Epithelial cell of alveolus of lung (primary cell): ENCODE data around the gene PLA2G6. TPM values are rescaled to one million over a fixed set of nuclear protein-coding genes. Genes with fewer than 3 reads are reported as not detected.

Source experiments
- total RNA-seq: library from RNA; depleted of rRNA; stranded (reverse); fragments of >200 nt; gene quantifications from 2 replicates; pipeline ENCODE4 v1.2.1, GENCODE V29; 2015

The PLA2G6 gene, protein sequence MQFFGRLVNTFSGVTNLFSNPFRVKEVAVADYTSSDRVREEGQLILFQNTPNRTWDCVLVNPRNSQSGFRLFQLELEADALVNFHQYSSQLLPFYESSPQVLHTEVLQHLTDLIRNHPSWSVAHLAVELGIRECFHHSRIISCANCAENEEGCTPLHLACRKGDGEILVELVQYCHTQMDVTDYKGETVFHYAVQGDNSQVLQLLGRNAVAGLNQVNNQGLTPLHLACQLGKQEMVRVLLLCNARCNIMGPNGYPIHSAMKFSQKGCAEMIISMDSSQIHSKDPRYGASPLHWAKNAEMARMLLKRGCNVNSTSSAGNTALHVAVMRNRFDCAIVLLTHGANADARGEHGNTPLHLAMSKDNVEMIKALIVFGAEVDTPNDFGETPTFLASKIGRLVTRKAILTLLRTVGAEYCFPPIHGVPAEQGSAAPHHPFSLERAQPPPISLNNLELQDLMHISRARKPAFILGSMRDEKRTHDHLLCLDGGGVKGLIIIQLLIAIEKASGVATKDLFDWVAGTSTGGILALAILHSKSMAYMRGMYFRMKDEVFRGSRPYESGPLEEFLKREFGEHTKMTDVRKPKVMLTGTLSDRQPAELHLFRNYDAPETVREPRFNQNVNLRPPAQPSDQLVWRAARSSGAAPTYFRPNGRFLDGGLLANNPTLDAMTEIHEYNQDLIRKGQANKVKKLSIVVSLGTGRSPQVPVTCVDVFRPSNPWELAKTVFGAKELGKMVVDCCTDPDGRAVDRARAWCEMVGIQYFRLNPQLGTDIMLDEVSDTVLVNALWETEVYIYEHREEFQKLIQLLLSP
- total RNA-seq = 3.5 and 25.9 TPM in 2 replicates

DNA sequence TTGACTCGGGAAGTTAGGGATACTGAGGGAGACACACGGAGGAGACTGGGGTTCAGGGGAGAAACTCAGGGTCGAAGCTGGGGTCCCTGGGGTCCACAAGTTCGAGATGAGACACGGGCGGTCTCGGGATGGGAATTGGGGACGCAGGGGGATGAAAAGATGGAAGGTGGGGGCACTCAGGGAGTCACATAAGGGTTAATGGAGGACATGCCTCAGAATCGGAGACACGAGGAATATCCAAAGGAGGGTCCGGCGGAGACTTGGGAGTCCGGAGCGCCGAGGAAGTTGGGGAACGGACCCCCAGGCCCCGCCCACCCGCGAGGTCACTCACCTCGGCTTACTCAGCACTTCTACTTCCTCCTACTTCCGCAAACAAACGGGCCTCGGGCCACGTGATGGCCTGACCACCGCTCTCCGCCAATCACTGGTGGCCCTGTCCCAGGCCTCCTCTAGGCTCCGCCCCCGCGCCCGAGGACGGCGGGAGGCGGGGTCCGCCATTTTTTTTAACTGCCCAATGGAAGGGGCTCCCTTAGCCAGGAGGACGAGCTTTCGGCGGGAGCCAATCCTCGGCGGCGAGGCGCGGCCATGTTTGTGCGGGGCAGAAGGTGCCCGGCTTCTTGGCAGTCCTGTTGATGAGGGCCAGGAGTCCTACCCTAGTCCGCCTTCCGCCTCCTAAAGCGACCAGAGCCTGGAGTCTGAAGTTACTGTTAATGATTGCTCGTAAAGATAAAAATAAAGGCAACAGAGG, at the start of gene PLA2G6:
Gene PLA2G6, minus strand, starts transcription at position 378 of the 748 bp plus-strand sequence. CDS start 12,404 bp downstream, outside the sequence.

DNA sequence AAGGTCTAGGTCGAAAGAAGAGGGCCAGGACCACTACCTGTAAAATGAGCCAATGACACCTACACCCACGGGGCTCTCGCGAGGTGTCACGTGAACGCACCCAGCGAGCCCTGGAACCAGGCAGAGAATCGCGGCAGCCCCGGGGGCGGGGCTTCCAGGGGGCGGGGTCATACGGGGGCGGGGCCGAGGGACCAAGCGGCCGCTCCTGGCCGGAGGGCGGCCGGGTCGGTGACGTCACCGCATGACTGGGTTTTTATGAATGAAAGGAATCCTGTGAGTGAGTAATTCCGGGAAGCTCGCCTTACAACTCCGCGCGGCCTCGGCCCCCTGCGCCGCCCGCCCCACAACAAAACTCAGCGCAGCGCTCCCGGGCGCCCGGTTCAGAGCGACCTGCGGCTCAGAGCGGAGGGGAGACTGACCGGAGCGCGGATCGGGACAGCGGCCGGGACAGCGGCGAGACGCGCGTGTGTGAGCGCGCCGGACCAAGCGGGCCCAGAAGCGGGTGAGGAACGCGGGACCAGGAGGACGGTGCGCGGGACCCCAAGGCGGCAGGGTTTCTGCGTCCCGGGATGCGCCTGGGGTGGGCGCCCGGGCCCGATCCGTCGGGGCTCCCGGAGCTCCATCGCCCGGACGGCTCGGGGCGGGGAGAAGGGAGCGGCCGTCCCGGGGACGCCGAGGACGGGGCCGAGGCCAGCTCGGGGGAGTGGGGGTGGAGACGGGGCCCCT, 20.2 kb upstream of the PLA2G6 start, which contains the start of gene MAFF:
Gene MAFF, plus strand, starts transcription at position 284 of the 726 bp plus-strand sequence. CDS start 11,860 bp downstream, outside the sequence.

DNA sequence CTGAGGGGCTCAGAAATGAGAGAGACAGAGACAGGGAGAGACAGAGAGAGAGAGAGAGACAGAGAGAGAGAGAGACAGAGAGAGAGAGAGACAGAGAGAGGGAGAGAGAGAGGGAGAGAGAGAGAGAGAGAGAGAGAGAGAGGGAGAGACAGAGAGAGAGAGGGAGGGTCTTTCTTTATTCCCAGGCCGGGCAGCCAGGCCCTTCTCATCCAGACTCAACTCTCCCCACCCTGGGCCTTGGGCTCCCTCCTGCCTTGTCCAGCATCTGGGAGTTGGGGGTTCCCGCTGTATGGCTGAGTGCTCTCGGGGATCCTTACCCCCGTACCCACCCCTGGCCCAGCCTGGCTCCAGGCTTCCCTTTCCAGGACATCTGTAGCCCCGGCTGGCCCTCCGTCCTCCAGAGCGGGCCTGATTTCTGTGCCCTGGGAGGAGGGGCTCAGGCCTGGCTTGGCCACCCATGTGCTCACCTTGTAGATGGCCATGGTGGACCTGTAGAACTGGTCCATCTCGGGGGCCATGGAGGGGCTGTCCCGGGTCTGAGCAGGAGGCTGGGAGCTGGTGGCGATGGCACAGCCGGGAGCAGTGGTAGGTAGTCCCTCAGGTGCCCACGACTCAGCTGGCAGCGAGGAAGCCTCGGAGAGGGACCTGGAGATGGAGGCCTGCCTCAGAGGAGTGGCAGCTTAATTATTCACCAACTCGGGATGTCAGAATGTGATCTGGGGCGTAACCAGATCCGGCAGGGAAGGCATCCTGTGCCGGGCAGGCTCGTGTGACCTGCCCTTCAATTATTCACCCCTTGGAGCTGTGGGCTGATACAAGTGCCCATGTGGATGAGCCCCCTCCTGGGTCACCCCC, 71.4 kb downstream of the PLA2G6 start, which contains the start of gene BAIAP2L2:
Gene BAIAP2L2, minus strand, starts transcription at position 677 of the 855 bp plus-strand sequence. Its CDS starts 159 bp downstream, at position 518.

DNA sequence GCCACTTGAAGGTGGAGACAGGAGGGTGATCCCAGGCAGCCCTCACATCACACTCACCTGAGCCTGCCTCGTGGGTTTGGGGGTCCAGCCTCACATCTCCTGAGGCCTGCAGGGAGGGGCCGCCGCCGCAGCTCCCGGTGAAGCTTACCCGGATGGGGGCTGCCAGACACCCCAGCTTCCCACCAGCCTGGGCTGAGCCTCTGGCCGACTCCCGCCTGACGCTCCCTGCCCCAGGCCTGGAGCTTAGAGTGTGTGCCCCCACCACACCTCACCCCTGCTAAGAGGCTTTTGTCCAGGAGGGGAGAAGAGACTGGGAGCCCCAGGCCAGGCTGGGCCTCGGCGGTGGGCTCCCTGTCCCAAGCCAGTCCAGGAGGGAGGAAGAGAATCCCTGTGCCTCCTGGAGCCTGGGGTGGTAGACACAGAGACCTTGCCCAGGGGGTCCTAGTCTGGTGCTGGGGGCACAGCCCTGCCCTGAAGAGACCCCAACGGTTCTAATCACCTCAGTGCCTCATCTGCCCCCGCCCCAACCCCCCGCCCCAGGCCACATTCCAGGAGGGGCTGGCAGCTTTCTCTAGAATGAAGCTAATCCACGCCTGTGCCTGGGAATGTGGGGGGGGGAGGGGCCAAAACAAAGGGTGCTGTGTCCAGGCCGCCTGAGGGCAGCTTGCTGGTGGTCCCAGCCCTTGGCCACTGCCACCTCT, 97.5 kb downstream of the PLA2G6 start, which contains the start of gene SLC16A8:
Gene SLC16A8, minus strand, starts transcription at position 254 of the 701 bp plus-strand sequence. CDS start 1,311 bp downstream, outside the sequence.

Other genes starting within 250 kb of the PLA2G6 start
- 0.13 and 3.0 TPM in 2 replicates for gene C22orf23, start 228.2 kb downstream of the PLA2G6 start, total RNA-seq
- 72.3 and 86.5 TPM in 2 replicates for gene POLR2F, start 228.1 kb downstream of the PLA2G6 start, total RNA-seq
- gene SOX10, start 197.3 kb downstream of the PLA2G6 start, total RNA-seq = not detected in 2 replicates
- 5.2 and 16.8 TPM in 2 replicates for gene PICK1, start 124.4 kb downstream of the PLA2G6 start, total RNA-seq
- gene SLC16A8, start 97.6 kb downstream of the PLA2G6 start, total RNA-seq = 0.80 TPM in 1 of 2 replicates, not detected in the other
- 0.13 and 4.4 TPM in 2 replicates for gene BAIAP2L2, start 71.1 kb downstream of the PLA2G6 start, total RNA-seq
- gene MAFF, start 20.2 kb upstream of the PLA2G6 start, total RNA-seq = 34.0 and 48.6 TPM in 2 replicates
- 63.1 and 71.6 TPM in 2 replicates for gene TMEM184B, start 91.2 kb upstream of the PLA2G6 start, total RNA-seq
- gene CSNK1E, start 135.6 kb upstream of the PLA2G6 start, total RNA-seq = 105 and 164 TPM in 2 replicates